Upper lobe of left lung (tissue), 4 donors: Measurements from ENCODE around the gene NRIP3.

Source experiments
- EP300 ChIP-seq, 4 donors: sonication (generic); formaldehyde crosslinking; IDR thresholded peaks; one replicate each; pipeline ENCODE4 v1.5.1; 2017; ENCODE audit warnings: antibody characterized with exemption in 4 of 4, control low read depth in 2 of 4
- POLR2A ChIP-seq, 4 donors: fragments of 450-650 bp; IDR thresholded peaks; one replicate each; pipeline ENCODE4 v1.5.1; 2016 to 2017; ENCODE audit warnings: antibody characterized with exemption in 4 of 4, mild to moderate bottlenecking in 2 of 4
- POLR2AphosphoS5 ChIP-seq, 2 donors: sonication (generic); formaldehyde crosslinking; IDR thresholded peaks; one replicate each; pipeline ENCODE4 v1.5.1; 2017; ENCODE audit warnings: antibody characterized with exemption in 2 of 2
- TF ChIP-seq, protein P1 (sequence below), 6 experiments: fragments of 450-650 bp in 4 of 6; fragments of 200-600 bp in 2 of 6; sonication (generic) in 2 of 6; IDR thresholded peaks; one replicate each; pipeline ENCODE4 v1.5.1; 2016 to 2019; ENCODE audit warnings: antibody characterized with exemption in 6 of 6

DNA sequence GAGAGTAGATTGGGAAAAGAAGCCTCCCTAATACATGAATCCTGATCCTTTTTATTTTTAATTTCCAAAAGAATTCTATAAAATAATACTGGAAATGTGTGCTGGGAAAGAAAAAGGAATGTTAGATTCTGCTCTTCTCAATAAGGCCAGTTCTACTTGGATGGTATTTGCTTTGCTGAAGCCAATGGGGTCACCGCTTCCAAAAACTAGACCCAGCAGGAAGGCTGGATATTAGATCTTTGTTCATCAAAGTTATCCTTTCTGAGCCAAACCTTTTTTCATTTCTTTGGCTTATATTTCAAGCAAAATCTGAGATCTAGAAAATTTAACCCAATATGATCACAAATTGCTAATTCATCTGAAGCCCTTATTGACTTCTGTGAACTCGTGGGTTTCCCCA is 46.2 kb upstream of the NRIP3 start:
- TF ChIP-seq POLR2A (IDR thresholded peaks at IDR 0.05) = no peak
- TF ChIP-seq, protein P1, sequence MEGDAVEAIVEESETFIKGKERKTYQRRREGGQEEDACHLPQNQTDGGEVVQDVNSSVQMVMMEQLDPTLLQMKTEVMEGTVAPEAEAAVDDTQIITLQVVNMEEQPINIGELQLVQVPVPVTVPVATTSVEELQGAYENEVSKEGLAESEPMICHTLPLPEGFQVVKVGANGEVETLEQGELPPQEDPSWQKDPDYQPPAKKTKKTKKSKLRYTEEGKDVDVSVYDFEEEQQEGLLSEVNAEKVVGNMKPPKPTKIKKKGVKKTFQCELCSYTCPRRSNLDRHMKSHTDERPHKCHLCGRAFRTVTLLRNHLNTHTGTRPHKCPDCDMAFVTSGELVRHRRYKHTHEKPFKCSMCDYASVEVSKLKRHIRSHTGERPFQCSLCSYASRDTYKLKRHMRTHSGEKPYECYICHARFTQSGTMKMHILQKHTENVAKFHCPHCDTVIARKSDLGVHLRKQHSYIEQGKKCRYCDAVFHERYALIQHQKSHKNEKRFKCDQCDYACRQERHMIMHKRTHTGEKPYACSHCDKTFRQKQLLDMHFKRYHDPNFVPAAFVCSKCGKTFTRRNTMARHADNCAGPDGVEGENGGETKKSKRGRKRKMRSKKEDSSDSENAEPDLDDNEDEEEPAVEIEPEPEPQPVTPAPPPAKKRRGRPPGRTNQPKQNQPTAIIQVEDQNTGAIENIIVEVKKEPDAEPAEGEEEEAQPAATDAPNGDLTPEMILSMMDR (IDR thresholded peaks at IDR 0.05) = no peak
- TF ChIP-seq POLR2AphosphoS5 (IDR thresholded peaks at IDR 0.05) = no peak
- no peak for TF ChIP-seq EP300 (IDR thresholded peaks at IDR 0.05)
